ENCODE results near the gene ETV3L. TPM values are rescaled to one million over a fixed set of nuclear protein-coding genes. Genes with fewer than 3 reads are reported as not detected.

Gene ETV3L
- total and polyA plus RNA-seq, 2 of the 8 experiments (the other 6 are each of a cell fraction or from before 2014, with no cell fraction given): 0.17 to 0.26 TPM

DNA sequence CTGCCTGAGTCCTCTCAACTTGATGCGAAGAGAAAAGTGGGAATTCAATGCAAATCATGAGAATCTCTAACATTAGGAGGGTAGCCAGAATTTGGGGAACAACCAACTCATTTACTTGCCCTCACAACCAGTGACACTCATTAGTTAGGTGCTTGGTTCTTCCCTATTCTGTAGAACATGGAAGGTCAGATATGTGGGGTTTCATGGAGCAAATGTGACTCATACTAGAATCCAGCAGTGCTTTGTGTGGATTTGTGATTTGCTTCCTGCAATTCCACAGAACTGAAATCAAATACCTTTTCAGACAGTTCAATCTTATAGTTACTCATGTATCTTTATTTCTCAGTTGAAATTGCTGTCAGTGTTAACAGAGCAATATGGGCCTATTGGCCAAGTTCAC lies 45.5 kb upstream of the ETV3L start:
- H3K4me3 ChIP-seq (ENCODE audit: extremely low read depth in 1 of 4, insufficient read depth in 2 of 4, low read depth in 3 of 4, low read length in 4 of 4): no peak overlapping the region
- no peak overlapping the region for H3K18ac ChIP-seq (ENCODE audit: extremely low read depth, low read length)
- no peak overlapping the region for H3K56ac ChIP-seq (replicated peaks; ENCODE audit: insufficient read length, low read depth, low read length)
- no peak overlapping the region for H4K5ac ChIP-seq (ENCODE audit: insufficient read length, low read depth, low read length)
- POLR2A ChIA-PET (ENCODE audit: partially characterized antibody): no interaction called here
- H3K9ac ChIP-seq (replicated peaks in 1 of 4; ENCODE audit: extremely low read depth in 1 of 4, low read depth in 3 of 4, low read length in 3 of 4): no peak overlapping the region
- H3K27ac ChIP-seq (ENCODE audit: low read depth, low read length): no peak overlapping the region
- FAIRE-seq: no peak
- H3K4me2 ChIP-seq (ENCODE audit: insufficient read depth in 1 of 2, low read depth in 2 of 2, low read length in 2 of 2): no peak overlapping the region
- H2BK15ac ChIP-seq (ENCODE audit: low read length): no peak overlapping the region
- no peak overlapping the region for H3K4ac ChIP-seq (replicated peaks; ENCODE audit: insufficient read length, low read depth, low read length)
- H3K4me1 ChIP-seq (replicated peaks in 1 of 4; ENCODE audit: control insufficient read depth in 3 of 4, insufficient read depth in 4 of 4, low read length in 3 of 4): peaks cover 0 to 5% (median 2%) of the 10 kb centered on the region in 4 experiments; a peak in 2 of 7 replicates
- no peak for DNase-seq (ENCODE audit: low read depth in 1 of 2, low spot score in 2 of 2)
- no peaks in the 10 kb centered on the region for H3K79me1 ChIP-seq (ENCODE audit: low read depth, low read length)
- no peak overlapping the region for H3K14ac ChIP-seq (ENCODE audit: insufficient read length)
- no peak overlapping the region for H2AFZ ChIP-seq (ENCODE audit: low read length)
- no peaks in the 10 kb centered on the region for H3K9me3 ChIP-seq (ENCODE audit: insufficient read depth in 2 of 2, low read depth in 1 of 2, low read length in 1 of 2)
- no peak overlapping the region for H2BK120ac ChIP-seq (replicated peaks; ENCODE audit: low read depth, low read length)
- H3K36me3 ChIP-seq (ENCODE audit: control insufficient read depth in 2 of 4, insufficient read depth in 4 of 4, low read length in 3 of 4): no peaks in the 10 kb centered on the region
- no peak overlapping the region for H3K23ac ChIP-seq (ENCODE audit: insufficient read length)
- no peak overlapping the region for H4K91ac ChIP-seq (replicated peaks; ENCODE audit: insufficient read length, low read length)
- H2BK5ac ChIP-seq (ENCODE audit: low read depth, low read length): no peak overlapping the region
- no peaks in the 10 kb centered on the region for H4K20me1 ChIP-seq (replicated peaks in 1 of 2; ENCODE audit: control insufficient read depth in 1 of 2, insufficient read depth in 2 of 2, low read length in 2 of 2)
- no peak overlapping the region for H2BK20ac ChIP-seq (ENCODE audit: low read length)
- no peak overlapping the region for H4K8ac ChIP-seq (ENCODE audit: extremely low read depth, insufficient read depth, low read length)
- no peaks in the 10 kb centered on the region for H3K79me2 ChIP-seq (ENCODE audit: control insufficient read depth in 1 of 2, insufficient read depth in 2 of 2, low read length in 2 of 2)
- H2BK12ac ChIP-seq (ENCODE audit: low read depth, low read length): no peak overlapping the region
- H3K23me2 ChIP-seq (ENCODE audit: low read depth, low read length): no peaks in the 10 kb centered on the region
- CTCF ChIA-PET (ENCODE audit: partially characterized antibody): interaction anchor here (16.2 kb wide), 1 partner anchor 9 kb away, joined by 187 read pairs; no protein-coding TSS in a partner anchor
- H3K27me3 ChIP-seq (replicated peaks in 1 of 4; ENCODE audit: control insufficient read depth in 3 of 4, extremely low read depth in 1 of 4, insufficient read depth in 3 of 4, low read length in 3 of 4): peaks cover 0 to 1% (median 0%) of the 10 kb centered on the region in 4 experiments; a peak in 1 of 7 replicates
- no peak overlapping the region for H2AK5ac ChIP-seq (ENCODE audit: low read depth, low read length)
- 93% methylated on average over 1 of the region's 1 CpG; no CpG with 5 or more reads in 1 of the 2 experiments for WGBS, 2 experiments (ENCODE audit: extremely low coverage in 1 of 2, insufficient coverage in 1 of 2, insufficient read length in 1 of 2, insufficient replicate concordance in 2 of 2, low coverage in 1 of 2, low lambda C conversion rate in 2 of 2, missing lambda C conversion rate in 1 of 2)
- TF ChIP-seq EGR1 (IDR thresholded peaks at IDR 0.05; ENCODE audit: borderline replicate concordance, low read depth, low read length): no peak
- no peak for TF ChIP-seq EZH2 (IDR thresholded peaks at IDR 0.05; ENCODE audit: low read depth, low read length, severe bottlenecking)
- TF ChIP-seq HDAC2 (IDR thresholded peaks at IDR 0.05; ENCODE audit: borderline replicate concordance in 1 of 2, low read depth in 2 of 2, low read length in 2 of 2): no peak
- no peak for TF ChIP-seq PHF8 (conservative IDR thresholded peaks at IDR 0.05; ENCODE audit: low read depth, low read length)
- TF ChIP-seq SIX5 (IDR thresholded peaks at IDR 0.05; ENCODE audit: low read depth, low read length): no peak
